GM12878 (cell line): ENCODE data around the gene G2E3. TPM values are rescaled to one million over a fixed set of nuclear protein-coding genes. Genes with fewer than 3 reads are reported as not detected.

Experiments used
- ATAC-seq: fragments of 200-7000 bp; cut with Tn5 transposase; 3 replicates; pipeline ENCODE4 v1.9.1; 2020; ENCODE audit warnings: mild to moderate bottlenecking, moderate library complexity
- BruUV-seq: library from RNA; stranded (reverse); fragments of 400-500 nt; replicated peaks from 2 replicates; lab custom pipeline; 2021; lab: Mats Ljungman, UMichigan
- CTCF ChIA-PET: fragments of 300-600 bp; sonication (Branson Sonifier 250); formaldehyde crosslinking; extraction: SDS; loops from one replicate; lab custom pipeline; 2021; ENCODE audit warnings: inconsistent platforms; lab: Yijun Ruan, JAX
- POLR2A ChIA-PET: fragments of 350-600 bp; formaldehyde crosslinking; extraction: SDS; loops from one replicate; lab custom pipeline; 2021; ENCODE audit warnings: inconsistent platforms; lab: Charles Lee
- RAD21 ChIA-PET: fragments of 300-600 bp; sonication (Branson Sonifier 250); formaldehyde crosslinking; loops from one replicate; lab custom pipeline; 2023; ENCODE audit warnings: antibody characterized with exemption; ENCODE audit not compliant: unreplicated experiment; lab: Charles Lee
- SMC1A ChIA-PET: fragments of 300-600 bp; sonication (Branson Sonifier 250); formaldehyde crosslinking; loops from one replicate; lab custom pipeline; 2023; ENCODE audit not compliant: unreplicated experiment, uncharacterized antibody; lab: Charles Lee
- DNase-seq: peaks from one replicate; pipeline ENCODE4 v3.0.0-alpha.2; 2011; ENCODE audit warnings: low read depth, low spot score
- FAIRE-seq: peaks from 3 replicates; lab custom pipeline; 2011; peaks lifted over from hg19 to GRCh38; lab: Jason Lieb, UNC
- H2AFZ ChIP-seq: 2 replicates; pipeline ENCODE4 v1.6.0; 2011; ENCODE audit warnings: low read depth, low read length, control low read depth; ENCODE audit not compliant: control insufficient read depth
- H3K27ac ChIP-seq: 2 replicates; pipeline ENCODE4 v1.5.1; 2011; ENCODE audit warnings: control low read depth; ENCODE audit not compliant: control insufficient read depth, insufficient read depth
- H3K27me3 ChIP-seq, 2 experiments: replicated peaks in 1 of 2; 2 replicates each; pipeline versions ENCODE4 v1.6.0 to v1.6.1; 2011; ENCODE audit warnings: low read length in 1 of 2; ENCODE audit not compliant: control insufficient read depth in 2 of 2, insufficient read depth in 2 of 2
- H3K36me3 ChIP-seq, 2 experiments: 2 replicates each; pipeline ENCODE4 v1.5.1; 2011; ENCODE audit warnings: low read length in 1 of 2; ENCODE audit not compliant: control insufficient read depth in 2 of 2, insufficient read depth in 2 of 2
- H3K4me1 ChIP-seq: 2 replicates; pipeline ENCODE4 v1.6.1; 2011; ENCODE audit warnings: mild to moderate bottlenecking, low read length, moderate library complexity, mixed read lengths; ENCODE audit not compliant: control insufficient read depth, insufficient read depth
- H3K4me2 ChIP-seq: 2 replicates; pipeline ENCODE4 v1.6.0; 2011; ENCODE audit warnings: control low read depth; ENCODE audit not compliant: control insufficient read depth, insufficient read depth
- H3K4me3 ChIP-seq: fragments of 200-600 bp; sonication (generic); 2 replicates; pipeline ENCODE4 v1.5.1; 2016
- H3K79me2 ChIP-seq: 2 replicates; pipeline ENCODE4 v1.6.0; 2011; ENCODE audit warnings: low read length; ENCODE audit not compliant: control insufficient read depth, insufficient read depth
- H3K9ac ChIP-seq: 2 replicates; pipeline ENCODE4 v1.8.0; 2011; ENCODE audit warnings: low read length, control low read depth, mixed read lengths; ENCODE audit not compliant: control insufficient read depth, insufficient read depth
- H3K9me3 ChIP-seq: replicated peaks from 3 replicates; pipeline ENCODE4 v1.5.1; 2011; ENCODE audit warnings: mild to moderate bottlenecking, low read length; ENCODE audit not compliant: control insufficient read depth, insufficient read depth
- H4K20me1 ChIP-seq: 2 replicates; pipeline ENCODE4 v1.6.0; 2011; ENCODE audit not compliant: control insufficient read depth, insufficient read depth
- SMC3 ChIP-seq: IDR thresholded peaks from 2 replicates; pipeline ENCODE4 v1.6.1; 2011; ENCODE audit warnings: low read length, improper control_type of control experiment, borderline replicate concordance
- WGBS: methylation state at CpG from one replicate; pipeline ENCODE4 v1.1.6; 2016; ENCODE audit warnings: low lambda C conversion rate; ENCODE audit not compliant: insufficient replicate concordance, insufficient coverage; ENCODE audit errors: missing lambda C conversion rate; 5-methylcytosine and 5-hydroxymethylcytosine counted together
- in situ Hi-C: fragments of 300-500 bp; cut with MboI; formaldehyde crosslinking; loops from 9 replicates; pipeline ENCODE4 v1.14.3; 2018; ENCODE audit warnings: mixed read lengths
- intact Hi-C: fragments of 100-400 bp; cut with micrococcal nuclease; formaldehyde crosslinking; loops from one replicate; pipeline ENCODE4 v1.14.2; 2022; ENCODE audit not compliant: unreplicated experiment
- polyA plus RNA-seq, 11 experiments: library from polyadenylated mRNA; depleted of rRNA in 4 of 11; unstranded in 6 of 11; stranded (reverse) in 5 of 11; fragments of >200 nt; fragmentation: Nextera tagmentation in 4 of 11; fragmentation: Illumina TruSeq in 1 of 11; extraction: Ambion mirVana in 4 of 11; extraction: Trizol in 1 of 11; gene quantifications; 1 replicate in 1 of 11; 2 replicates in 10 of 11; pipeline versions ENCODE4 v1.2.1 to v1.2.3, GENCODE V29; 2011 to 2016; ENCODE audit warnings: inconsistent platforms in 2 of 11, missing spikeins in 2 of 11, low read depth in 1 of 11
- total RNA-seq, 4 experiments: library from RNA; depleted of rRNA in 3 of 4; stranded (reverse); fragments of >200 nt in 3 of 4; fragmentation: Illumina TruSeq in 1 of 4; extraction: Trizol in 1 of 4; gene quantifications; 2 replicates each; pipeline versions ENCODE4 v1.2.1 to v1.2.3, GENCODE V29; 2013 to 2021
- TF ChIP-seq, protein P1 (sequence below): fragments of 450-650 bp; IDR thresholded peaks from 2 replicates; pipeline ENCODE4 v1.6.1; 2018; ENCODE audit warnings: mild to moderate bottlenecking, low read depth, moderate library complexity; ENCODE audit not compliant: partially characterized antibody

G2E3 gene
- total and polyA plus RNA-seq, 10 of the 15 experiments (the other 5 are each of a cell fraction or from before 2014, with no cell fraction given): 10.0 to 38.0 (median 21.1) TPM

DNA sequence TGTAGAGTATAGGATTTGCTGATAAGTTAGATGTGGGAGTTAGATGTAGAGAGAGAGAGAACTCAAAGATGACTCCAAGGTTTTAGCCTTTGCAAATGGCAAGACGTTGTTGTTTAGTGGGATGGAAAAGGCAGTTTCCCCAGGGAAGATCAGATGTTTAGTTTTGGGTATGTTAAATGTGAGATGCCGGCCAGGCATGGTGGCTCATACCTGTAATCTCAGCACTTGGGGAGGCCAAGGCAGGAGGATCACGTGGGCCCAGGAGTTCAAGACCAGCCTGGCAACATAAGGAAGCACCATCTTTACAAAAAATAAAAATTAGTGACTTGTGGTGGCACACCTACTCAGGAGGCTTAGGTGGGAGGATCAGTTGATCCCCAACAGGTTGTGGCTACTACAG is 96.7 kb downstream of the G2E3 start:
- 98% methylated on average over 3 of the region's 3 CpGs for WGBS
- peaks cover 2 to 9% of the 10 kb centered on the region in 2 experiments; a peak in 2 of 4 replicates for H3K36me3 ChIP-seq
- in situ Hi-C loops: loop anchor here (5.0 kb wide), 1 partner anchor 252 kb away; no protein-coding TSS in a partner anchor
- no peak; the same call in 2 of the 3 replicates for ATAC-seq
- no peak overlapping the region for H2AFZ ChIP-seq
- no TSS peak for BruUV-seq
- peak; percentile 27 for FAIRE-seq
- POLR2A ChIA-PET: no interaction called here
- no peaks in the 10 kb centered on the region for H4K20me1 ChIP-seq
- no peak overlapping the region for H3K9ac ChIP-seq
- H3K4me1 ChIP-seq: no peaks in the 10 kb centered on the region
- RAD21 ChIA-PET: no interaction called here
- SMC1A ChIA-PET: interaction anchor here (1.6 to 1.8 kb wide), 2 partner anchors 25 to 701 kb away, joined by 3 read pairs; no protein-coding TSS in a partner anchor
- DNase-seq: no peak
- no peaks in the 10 kb centered on the region for H3K27me3 ChIP-seq
- intact Hi-C loops: loop anchor here (1.0 kb wide), 1 partner anchor 251 kb away; no protein-coding TSS in a partner anchor
- no peak overlapping the region for H3K4me2 ChIP-seq
- CTCF ChIA-PET: interaction anchor here (0.6 to 2.5 kb wide), 8 partner anchors 11 to 698 kb away, joined by 3 to 15 read pairs (median 3); no protein-coding TSS in a partner anchor
- TF ChIP-seq SMC3: no peak
- TF ChIP-seq, protein P1, sequence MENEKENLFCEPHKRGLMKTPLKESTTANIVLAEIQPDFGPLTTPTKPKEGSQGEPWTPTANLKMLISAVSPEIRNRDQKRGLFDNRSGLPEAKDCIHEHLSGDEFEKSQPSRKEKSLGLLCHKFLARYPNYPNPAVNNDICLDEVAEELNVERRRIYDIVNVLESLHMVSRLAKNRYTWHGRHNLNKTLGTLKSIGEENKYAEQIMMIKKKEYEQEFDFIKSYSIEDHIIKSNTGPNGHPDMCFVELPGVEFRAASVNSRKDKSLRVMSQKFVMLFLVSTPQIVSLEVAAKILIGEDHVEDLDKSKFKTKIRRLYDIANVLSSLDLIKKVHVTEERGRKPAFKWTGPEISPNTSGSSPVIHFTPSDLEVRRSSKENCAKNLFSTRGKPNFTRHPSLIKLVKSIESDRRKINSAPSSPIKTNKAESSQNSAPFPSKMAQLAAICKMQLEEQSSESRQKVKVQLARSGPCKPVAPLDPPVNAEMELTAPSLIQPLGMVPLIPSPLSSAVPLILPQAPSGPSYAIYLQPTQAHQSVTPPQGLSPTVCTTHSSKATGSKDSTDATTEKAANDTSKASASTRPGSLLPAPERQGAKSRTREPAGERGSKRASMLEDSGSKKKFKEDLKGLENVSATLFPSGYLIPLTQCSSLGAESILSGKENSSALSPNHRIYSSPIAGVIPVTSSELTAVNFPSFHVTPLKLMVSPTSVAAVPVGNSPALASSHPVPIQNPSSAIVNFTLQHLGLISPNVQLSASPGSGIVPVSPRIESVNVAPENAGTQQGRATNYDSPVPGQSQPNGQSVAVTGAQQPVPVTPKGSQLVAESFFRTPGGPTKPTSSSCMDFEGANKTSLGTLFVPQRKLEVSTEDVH: no peak
- no peaks in the 10 kb centered on the region for H3K9me3 ChIP-seq
- H3K4me3 ChIP-seq: no peak overlapping the region
- H3K79me2 ChIP-seq: no peaks in the 10 kb centered on the region
- no peak overlapping the region for H3K27ac ChIP-seq
